Measurements from ENCODE around the gene LRMDA.

Gene LRMDA

DNA sequence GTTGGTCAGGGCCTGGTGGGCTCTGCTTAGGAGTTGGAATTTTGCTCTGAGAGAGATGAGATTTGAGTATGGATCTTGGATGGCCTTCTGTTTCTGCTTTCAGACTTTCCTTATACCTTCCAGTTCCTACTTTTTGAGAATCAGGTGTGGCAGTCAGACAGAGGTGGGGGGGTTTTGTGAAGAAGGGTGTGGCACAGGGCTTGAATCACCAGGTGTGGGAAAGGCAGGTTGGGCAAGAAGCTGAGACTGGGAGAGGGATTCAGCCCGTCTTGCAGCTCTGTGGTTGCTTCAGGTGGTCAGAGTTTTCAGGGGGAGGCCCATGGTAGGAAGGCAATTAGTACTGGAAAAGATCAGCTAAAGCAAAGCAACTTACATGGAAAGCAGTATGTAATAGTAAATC is 340.2 kb downstream of the LRMDA start:
- no peak for DNase-seq (ENCODE audit: low read depth)
- no peak overlapping the region for H3K4me3 ChIP-seq (ENCODE audit: low read depth, low read length)
- TF ChIP-seq, protein P1, sequence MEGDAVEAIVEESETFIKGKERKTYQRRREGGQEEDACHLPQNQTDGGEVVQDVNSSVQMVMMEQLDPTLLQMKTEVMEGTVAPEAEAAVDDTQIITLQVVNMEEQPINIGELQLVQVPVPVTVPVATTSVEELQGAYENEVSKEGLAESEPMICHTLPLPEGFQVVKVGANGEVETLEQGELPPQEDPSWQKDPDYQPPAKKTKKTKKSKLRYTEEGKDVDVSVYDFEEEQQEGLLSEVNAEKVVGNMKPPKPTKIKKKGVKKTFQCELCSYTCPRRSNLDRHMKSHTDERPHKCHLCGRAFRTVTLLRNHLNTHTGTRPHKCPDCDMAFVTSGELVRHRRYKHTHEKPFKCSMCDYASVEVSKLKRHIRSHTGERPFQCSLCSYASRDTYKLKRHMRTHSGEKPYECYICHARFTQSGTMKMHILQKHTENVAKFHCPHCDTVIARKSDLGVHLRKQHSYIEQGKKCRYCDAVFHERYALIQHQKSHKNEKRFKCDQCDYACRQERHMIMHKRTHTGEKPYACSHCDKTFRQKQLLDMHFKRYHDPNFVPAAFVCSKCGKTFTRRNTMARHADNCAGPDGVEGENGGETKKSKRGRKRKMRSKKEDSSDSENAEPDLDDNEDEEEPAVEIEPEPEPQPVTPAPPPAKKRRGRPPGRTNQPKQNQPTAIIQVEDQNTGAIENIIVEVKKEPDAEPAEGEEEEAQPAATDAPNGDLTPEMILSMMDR (IDR thresholded peaks at IDR 0.05; ENCODE audit: control insufficient read depth, extremely low read depth, insufficient read depth) = no peak

DNA sequence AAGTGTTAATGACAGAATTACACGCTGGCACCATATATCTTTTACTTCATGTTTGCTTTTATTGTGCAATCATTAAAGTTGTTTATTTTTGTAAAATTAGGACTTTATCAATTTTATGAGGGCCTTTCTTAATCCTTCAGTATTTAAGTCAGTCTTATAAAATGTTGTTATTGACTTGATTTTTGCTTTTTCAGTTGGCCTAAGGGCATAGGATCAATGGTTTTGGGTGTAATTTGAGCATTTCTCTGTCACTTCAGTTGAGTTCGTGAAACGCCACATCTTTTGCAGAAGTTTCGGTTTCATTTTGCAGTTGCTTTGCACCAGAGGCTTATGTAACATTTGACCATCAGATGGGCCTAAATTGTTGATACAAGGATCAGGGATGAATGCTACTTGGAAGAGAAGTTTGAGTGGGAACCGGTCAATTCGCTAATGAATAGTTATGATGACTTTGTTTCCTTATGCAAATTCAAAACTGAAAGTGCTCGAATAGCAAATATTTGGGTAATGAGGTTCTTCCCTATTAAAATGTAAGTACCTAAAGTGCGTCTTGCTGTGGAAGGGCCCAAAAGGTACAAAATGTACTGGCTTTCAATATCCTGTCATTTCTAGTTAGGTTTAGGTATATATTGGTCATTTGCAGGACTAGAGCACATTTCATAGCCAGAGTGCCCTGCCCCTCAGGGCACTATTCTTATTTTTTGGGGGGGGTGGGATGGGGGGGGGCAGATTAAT is 340.9 kb downstream of the LRMDA start:
- H3K4me3 ChIP-seq (ENCODE audit: low read depth, low read length) = peak overlapping the region; percentile 37
- DNase-seq (ENCODE audit: low read depth) = peak; percentile 68
- TF ChIP-seq, protein P1 (IDR thresholded peaks at IDR 0.05; ENCODE audit: control insufficient read depth, extremely low read depth, insufficient read depth) = no peak

DNA sequence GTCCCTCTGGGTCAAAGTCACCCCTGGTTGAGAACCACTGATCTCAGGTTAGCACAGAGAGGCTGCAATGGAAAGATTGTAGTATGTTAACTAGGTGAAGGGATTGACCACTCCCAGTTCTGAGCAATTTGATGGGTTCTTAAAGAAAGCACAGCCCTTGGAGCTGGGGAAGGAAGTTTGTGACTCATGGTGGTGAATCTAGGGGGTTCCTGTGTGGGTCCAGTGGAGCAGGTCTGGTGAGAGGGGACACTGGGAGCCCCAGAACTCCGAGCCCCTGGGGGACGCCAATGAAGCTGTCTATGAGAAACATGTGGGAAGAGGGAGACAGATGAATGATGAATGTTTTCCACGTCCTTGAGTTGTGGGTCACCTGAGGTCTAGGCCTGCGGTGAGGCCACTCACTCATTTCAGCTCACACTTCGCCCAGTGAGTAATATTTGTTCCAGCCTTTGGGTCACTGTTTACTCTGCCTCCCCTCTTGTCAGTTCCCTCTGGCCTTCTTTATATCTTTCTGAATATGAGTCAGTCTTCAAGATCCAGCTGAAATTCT is 341.9 kb downstream of the LRMDA start:
- DNase-seq (ENCODE audit: low read depth) = no peak
- TF ChIP-seq, protein P1 (IDR thresholded peaks at IDR 0.05; ENCODE audit: control insufficient read depth, extremely low read depth, insufficient read depth) = no peak
- H3K4me3 ChIP-seq (ENCODE audit: low read depth, low read length) = no peak overlapping the region

DNA sequence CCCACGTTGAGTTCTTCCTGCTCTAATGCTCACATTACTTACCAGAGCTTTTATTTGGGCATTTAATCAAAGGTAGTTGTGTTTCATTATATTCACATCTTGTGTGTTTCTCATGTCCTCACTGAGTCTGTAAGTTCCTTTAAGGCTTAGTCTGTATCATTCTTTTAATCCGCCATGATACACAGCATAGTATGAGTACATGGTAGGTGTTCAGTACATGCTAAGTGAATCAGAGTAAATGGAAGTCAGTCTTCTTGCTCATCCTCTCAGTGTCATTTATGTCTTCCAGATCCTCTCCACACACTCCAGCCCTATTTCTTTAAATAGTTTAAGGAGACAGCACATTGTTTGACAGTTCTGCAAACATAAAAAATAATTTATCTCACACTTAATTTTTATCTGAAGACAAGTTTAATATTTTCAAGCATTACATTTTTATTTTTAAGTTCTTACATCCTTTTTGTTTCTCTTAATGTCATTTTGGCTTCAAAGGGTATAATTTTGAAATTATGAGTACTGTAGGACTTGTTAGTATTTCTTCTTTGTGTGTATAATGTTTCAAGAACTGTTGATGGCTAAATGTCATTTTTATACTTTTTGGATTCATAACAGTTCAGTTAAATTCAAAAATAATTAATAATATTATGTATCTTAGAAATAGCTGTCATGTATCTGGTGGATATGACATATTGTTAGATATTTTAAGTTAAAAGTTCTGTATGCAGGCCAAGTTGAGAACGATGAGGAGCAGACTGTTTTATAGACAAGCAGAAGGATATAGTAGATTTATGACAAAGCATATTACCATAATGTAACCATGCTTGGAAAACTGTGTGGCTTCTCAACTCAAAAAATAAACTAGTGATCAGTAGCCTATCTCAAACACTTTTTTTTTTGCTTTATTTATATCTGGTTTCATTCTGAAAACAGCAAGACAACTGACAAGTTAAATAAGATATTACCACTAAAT is 342.7 kb downstream of the LRMDA start:
- H3K4me3 ChIP-seq (ENCODE audit: low read depth, low read length) = no peak overlapping the region
- DNase-seq (ENCODE audit: low read depth) = no peak
- TF ChIP-seq, protein P1 (IDR thresholded peaks at IDR 0.05; ENCODE audit: control insufficient read depth, extremely low read depth, insufficient read depth) = no peak

DNA sequence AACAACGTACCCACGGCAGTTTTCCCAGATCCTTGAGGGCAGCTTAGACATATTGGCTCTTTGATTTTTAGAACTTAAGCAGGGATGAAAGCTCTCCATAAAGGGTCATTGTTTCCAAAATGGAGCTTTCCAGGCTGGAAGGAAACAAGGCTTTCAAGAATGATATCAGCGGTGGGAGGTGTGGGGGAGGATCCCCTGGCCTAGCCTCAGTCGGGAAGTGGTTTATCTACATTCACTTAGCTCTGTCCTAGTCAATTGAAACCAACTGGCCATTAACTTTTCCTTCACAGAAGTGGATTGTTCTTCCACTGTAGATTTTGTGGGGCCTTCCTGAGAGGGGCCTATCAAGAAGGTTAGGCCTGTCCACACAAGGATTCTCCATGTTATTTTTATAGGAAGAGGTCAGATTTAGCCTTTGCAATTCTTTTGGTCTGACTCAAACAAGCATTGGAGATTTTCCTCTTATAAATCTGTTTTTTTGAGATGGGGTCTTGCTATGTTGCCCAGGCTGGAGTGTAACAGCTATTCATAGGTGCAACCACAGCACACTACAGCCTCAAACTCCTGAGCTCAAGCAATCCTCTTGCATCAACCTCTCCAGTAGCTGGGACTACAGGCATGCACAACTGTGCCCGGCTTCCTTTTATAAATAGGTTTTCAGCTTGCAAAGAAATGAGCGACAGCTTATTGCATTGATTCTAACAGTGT is 343.5 kb downstream of the LRMDA start:
- DNase-seq (ENCODE audit: low read depth) = no peak
- H3K4me3 ChIP-seq (ENCODE audit: low read depth, low read length) = no peak overlapping the region
- TF ChIP-seq, protein P1 (IDR thresholded peaks at IDR 0.05; ENCODE audit: control insufficient read depth, extremely low read depth, insufficient read depth) = no peak

DNA sequence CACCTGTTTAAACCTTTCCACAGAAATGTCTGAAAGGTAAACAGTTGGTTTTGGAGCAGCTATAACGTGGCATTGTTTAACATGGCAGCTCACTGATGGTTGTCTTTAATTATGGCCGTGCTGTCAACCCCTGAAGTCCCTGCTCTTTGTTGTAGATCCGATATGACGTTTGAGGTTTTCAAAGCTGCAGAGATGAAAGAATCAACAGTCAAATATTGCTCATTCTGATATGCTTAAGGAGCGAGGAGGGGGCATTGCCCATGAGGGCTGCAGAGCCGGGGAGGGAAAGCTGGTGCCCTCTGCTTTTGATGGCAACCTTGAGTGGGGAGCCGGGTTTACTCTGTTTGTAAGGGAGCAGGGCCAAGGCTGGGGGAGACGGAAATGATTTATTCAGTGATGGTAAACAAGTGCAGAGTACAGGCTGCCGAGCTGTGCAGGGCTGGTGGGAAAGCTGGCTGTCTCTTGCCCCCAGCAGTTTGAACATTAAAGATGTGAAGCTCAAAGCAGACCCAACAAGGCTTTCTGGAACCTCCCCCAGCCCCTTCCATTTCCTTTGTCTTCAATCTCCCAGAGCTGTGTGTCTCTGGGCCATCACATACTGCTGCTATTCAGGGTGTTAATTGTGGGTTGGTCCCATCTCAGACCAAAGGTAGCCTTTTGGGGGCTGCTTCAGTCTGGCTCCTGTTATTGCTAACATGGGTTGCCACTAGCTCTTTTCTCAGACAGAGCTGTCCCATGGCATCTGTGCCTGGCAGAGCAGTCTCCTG is 345.5 kb downstream of the LRMDA start:
- DNase-seq (ENCODE audit: low read depth) = no peak
- H3K4me3 ChIP-seq (ENCODE audit: low read depth, low read length) = no peak overlapping the region
- TF ChIP-seq, protein P1 (IDR thresholded peaks at IDR 0.05; ENCODE audit: control insufficient read depth, extremely low read depth, insufficient read depth) = no peak

All from LNCaP clone FGC (cell line).